ENCODE measurements around the gene PCBP4.

DNA sequence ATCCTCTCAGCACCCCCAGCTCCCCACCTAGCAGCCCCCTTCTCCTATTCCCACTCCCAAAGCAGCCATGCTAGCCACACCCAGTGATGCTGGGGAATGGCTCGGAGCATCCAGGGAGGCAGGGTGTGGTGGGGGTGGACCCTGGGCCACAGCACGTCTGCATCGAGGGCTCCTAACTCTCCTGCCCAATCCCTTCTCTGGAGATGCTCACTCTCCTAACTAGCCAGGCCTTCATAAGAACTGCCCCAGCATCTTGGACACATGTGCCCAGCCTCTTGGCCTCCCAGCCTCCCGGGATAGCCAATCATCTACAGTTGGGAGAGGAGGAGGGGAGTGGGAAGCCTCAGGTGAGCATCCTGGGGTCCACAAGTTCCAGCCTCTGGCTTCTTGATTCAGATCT lies 2.7 kb downstream of the PCBP4 start:
- TF ChIP-seq EP300 (IDR thresholded peaks at IDR 0.05), result no peak
- TF ChIP-seq, protein P1, sequence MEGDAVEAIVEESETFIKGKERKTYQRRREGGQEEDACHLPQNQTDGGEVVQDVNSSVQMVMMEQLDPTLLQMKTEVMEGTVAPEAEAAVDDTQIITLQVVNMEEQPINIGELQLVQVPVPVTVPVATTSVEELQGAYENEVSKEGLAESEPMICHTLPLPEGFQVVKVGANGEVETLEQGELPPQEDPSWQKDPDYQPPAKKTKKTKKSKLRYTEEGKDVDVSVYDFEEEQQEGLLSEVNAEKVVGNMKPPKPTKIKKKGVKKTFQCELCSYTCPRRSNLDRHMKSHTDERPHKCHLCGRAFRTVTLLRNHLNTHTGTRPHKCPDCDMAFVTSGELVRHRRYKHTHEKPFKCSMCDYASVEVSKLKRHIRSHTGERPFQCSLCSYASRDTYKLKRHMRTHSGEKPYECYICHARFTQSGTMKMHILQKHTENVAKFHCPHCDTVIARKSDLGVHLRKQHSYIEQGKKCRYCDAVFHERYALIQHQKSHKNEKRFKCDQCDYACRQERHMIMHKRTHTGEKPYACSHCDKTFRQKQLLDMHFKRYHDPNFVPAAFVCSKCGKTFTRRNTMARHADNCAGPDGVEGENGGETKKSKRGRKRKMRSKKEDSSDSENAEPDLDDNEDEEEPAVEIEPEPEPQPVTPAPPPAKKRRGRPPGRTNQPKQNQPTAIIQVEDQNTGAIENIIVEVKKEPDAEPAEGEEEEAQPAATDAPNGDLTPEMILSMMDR (IDR thresholded peaks at IDR 0.05), result no peak
